Vagina (tissue), 2 donors: Measurements from ENCODE around the gene DNM1L. TPM values are rescaled to one million over a fixed set of nuclear protein-coding genes. Genes with fewer than 3 reads are reported as not detected.

ENCODE experiments used
- DNase-seq, 2 donors: peaks; one replicate each; pipeline ENCODE4 v3.0.0-alpha.2; 2017; ENCODE audit errors: extremely low spot score in 2 of 2
- H3K27ac ChIP-seq: fragments of 200-600 bp; sonication (generic); one replicate; pipeline ENCODE4 v1.5.1; 2019
- H3K27me3 ChIP-seq: fragments of 200-600 bp; sonication (generic); one replicate; pipeline ENCODE4 v1.5.1; 2019
- H3K36me3 ChIP-seq, 2 donors: fragments of 200-600 bp; sonication (generic); one replicate each; pipeline ENCODE4 v1.5.1; 2017 to 2019
- H3K4me1 ChIP-seq: fragments of 200-600 bp; sonication (generic); one replicate; pipeline ENCODE4 v1.5.1; 2019
- H3K4me3 ChIP-seq, 2 donors: fragments of 200-600 bp; sonication (generic); 1 replicate in 1 of 2; 2 replicates in 1 of 2; pipeline ENCODE4 v1.5.1; 2016 to 2019
- H3K9me3 ChIP-seq: fragments of 200-600 bp; sonication (generic); one replicate; pipeline ENCODE4 v1.5.1; 2019
- POLR2A ChIP-seq, 2 donors: fragments of 450-650 bp; IDR thresholded peaks; one replicate each; pipeline ENCODE4 v1.6.1; 2017; ENCODE audit warnings: antibody characterized with exemption in 2 of 2, mild to moderate bottlenecking in 2 of 2, moderate library complexity in 2 of 2
- POLR2AphosphoS5 ChIP-seq, 2 donors: sonication (generic); formaldehyde crosslinking; IDR thresholded peaks; one replicate each; pipeline ENCODE4 v1.9.0; 2017; ENCODE audit warnings: antibody characterized with exemption in 2 of 2, mild to moderate bottlenecking in 2 of 2, low read depth in 1 of 2; ENCODE audit not compliant: insufficient read depth in 1 of 2
- intact Hi-C: fragments of 100-400 bp; cut with DNase I; formaldehyde crosslinking; loops from one replicate; pipeline ENCODE4 v1.15.1; 2023
- total RNA-seq: library from RNA; depleted of rRNA; stranded (reverse); fragments of >200 nt; gene quantifications from one replicate; pipeline ENCODE4 v1.2.3, GENCODE V29; 2016
- TF ChIP-seq, protein P1 (sequence below), 3 experiments: fragments of 450-650 bp in 2 of 3; fragments of 200-600 bp in 1 of 3; sonication (generic) in 1 of 3; IDR thresholded peaks; one replicate each; pipeline ENCODE4 v1.5.1; 2017 to 2019; ENCODE audit warnings: antibody characterized with exemption in 3 of 3, mild to moderate bottlenecking in 2 of 3, moderate library complexity in 2 of 3

The DNM1L gene
- total RNA-seq, 1 donor from 2014 or later = 81.8 TPM

- DNase-seq = no peak
- Histone ChIP-seq H3K4me1 (no peaks in the 10 kb centered on the region), H3K9me3 (no peaks in the 10 kb centered on the region), H3K27ac (no peak overlapping the region), H3K4me3 (no peak overlapping the region), H3K27me3 (no peaks in the 10 kb centered on the region), H3K36me3 (peaks cover 4 to 43% of the 10 kb centered on the region in 2 donors)
- TF ChIP-seq, protein P1, sequence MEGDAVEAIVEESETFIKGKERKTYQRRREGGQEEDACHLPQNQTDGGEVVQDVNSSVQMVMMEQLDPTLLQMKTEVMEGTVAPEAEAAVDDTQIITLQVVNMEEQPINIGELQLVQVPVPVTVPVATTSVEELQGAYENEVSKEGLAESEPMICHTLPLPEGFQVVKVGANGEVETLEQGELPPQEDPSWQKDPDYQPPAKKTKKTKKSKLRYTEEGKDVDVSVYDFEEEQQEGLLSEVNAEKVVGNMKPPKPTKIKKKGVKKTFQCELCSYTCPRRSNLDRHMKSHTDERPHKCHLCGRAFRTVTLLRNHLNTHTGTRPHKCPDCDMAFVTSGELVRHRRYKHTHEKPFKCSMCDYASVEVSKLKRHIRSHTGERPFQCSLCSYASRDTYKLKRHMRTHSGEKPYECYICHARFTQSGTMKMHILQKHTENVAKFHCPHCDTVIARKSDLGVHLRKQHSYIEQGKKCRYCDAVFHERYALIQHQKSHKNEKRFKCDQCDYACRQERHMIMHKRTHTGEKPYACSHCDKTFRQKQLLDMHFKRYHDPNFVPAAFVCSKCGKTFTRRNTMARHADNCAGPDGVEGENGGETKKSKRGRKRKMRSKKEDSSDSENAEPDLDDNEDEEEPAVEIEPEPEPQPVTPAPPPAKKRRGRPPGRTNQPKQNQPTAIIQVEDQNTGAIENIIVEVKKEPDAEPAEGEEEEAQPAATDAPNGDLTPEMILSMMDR (IDR thresholded peaks at IDR 0.05) = no peak
- TF ChIP-seq POLR2AphosphoS5 (IDR thresholded peaks at IDR 0.05; ENCODE audit: insufficient read depth in 1 of 2, low read depth in 1 of 2) (no peak), POLR2A (IDR thresholded peaks at IDR 0.05) (no peak)
- intact Hi-C loops = no loop called here
These were observed 58.6 kb downstream of the DNM1L start for GRCh38 chr12:32737715-32738114.

DNA sequence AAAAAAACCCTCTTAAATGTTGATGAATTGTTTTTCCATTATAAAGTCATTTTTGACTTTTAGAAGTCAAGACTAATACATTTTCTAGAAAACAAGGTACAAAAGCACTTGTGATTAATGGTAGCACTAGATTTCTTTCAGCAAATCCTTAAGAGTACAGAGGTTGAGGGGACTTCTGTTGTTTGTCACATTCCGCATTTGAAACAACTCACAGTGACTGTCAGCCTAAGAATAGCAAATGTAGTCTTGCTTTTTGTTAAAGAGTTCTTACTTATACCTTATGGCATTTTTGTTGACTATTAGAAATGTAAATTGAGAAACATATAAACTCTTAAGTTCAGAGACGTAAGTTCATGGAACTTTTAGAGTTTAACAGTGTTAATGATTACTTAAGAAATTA, 60.2 kb downstream of the DNM1L start:
- no peaks in the 10 kb centered on the region for H3K27me3 ChIP-seq
- DNase-seq = no peak
- H3K4me1 ChIP-seq = no peaks in the 10 kb centered on the region
- peaks cover 4 to 45% of the 10 kb centered on the region in 2 donors for H3K36me3 ChIP-seq
- H3K9me3 ChIP-seq = no peaks in the 10 kb centered on the region
- no peak overlapping the region for H3K27ac ChIP-seq
- H3K4me3 ChIP-seq = no peak overlapping the region
- TF ChIP-seq, protein P1 (IDR thresholded peaks at IDR 0.05) = no peak
- TF ChIP-seq POLR2A (IDR thresholded peaks at IDR 0.05) (no peak), POLR2AphosphoS5 (IDR thresholded peaks at IDR 0.05; ENCODE audit: insufficient read depth in 1 of 2, low read depth in 1 of 2) (no peak)
- intact Hi-C loops = no loop called here

GRCh38 chr12:32742133-32742532, 63.0 kb downstream of the DNM1L start:
- no peak overlapping the region for H3K4me3 ChIP-seq
- no peak for DNase-seq
- H3K4me1 ChIP-seq = no peaks in the 10 kb centered on the region
- H3K36me3 ChIP-seq = peaks cover 4 to 60% of the 10 kb centered on the region in 2 donors
- TF ChIP-seq, protein P1 (IDR thresholded peaks at IDR 0.05) = no peak
- TF ChIP-seq POLR2A (IDR thresholded peaks at IDR 0.05) = no peak
- no peak for TF ChIP-seq POLR2AphosphoS5 (IDR thresholded peaks at IDR 0.05; ENCODE audit: insufficient read depth in 1 of 2, low read depth in 1 of 2)
- H3K9me3 ChIP-seq = no peaks in the 10 kb centered on the region
- intact Hi-C loops = no loop called here
- no peak overlapping the region for H3K27ac ChIP-seq
- no peaks in the 10 kb centered on the region for H3K27me3 ChIP-seq

DNA sequence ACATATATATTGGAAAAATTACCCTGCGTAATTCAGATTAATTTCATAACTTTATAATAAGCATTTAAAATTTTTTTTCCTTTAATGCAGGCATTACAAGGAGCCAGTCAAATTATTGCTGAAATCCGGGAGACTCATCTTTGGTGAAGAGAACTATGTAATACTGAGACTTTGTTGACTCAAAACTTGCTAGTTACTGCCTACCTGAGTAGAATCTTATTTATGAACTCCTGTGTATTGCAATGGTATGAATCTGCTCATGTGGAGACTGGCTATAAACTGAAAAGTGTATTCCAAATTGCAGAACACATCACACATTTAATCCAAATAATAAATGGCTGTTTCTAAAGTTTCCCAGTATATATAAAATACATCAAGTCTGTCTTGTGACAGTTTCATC, 64.2 kb downstream of the DNM1L start:
- Histone ChIP-seq H3K9me3 (no peaks in the 10 kb centered on the region), H3K27ac (no peak overlapping the region), H3K36me3 (peaks cover 4 to 71% of the 10 kb centered on the region in 2 donors), H3K4me1 (no peaks in the 10 kb centered on the region), H3K4me3 (no peak overlapping the region), H3K27me3 (no peaks in the 10 kb centered on the region)
- TF ChIP-seq POLR2A (IDR thresholded peaks at IDR 0.05) = no peak
- TF ChIP-seq, protein P1 (IDR thresholded peaks at IDR 0.05) = no peak
- TF ChIP-seq POLR2AphosphoS5 (IDR thresholded peaks at IDR 0.05; ENCODE audit: insufficient read depth in 1 of 2, low read depth in 1 of 2) = no peak
- no peak for DNase-seq
- intact Hi-C loops = no loop called here

GRCh38 chr12:32753605-32754004, 74.5 kb downstream of the DNM1L start:
- Histone ChIP-seq H3K36me3 (peaks cover 0 to 24% of the 10 kb centered on the region in 2 donors), H3K27me3 (no peaks in the 10 kb centered on the region), H3K4me3 (no peak overlapping the region), H3K4me1 (peaks cover 22% of the 10 kb centered on the region), H3K27ac (no peak overlapping the region), H3K9me3 (no peaks in the 10 kb centered on the region)
- DNase-seq = no peak
- intact Hi-C loops = no loop called here
- TF ChIP-seq POLR2AphosphoS5 (IDR thresholded peaks at IDR 0.05; ENCODE audit: insufficient read depth in 1 of 2, low read depth in 1 of 2) (no peak), POLR2A (IDR thresholded peaks at IDR 0.05) (no peak)
- TF ChIP-seq, protein P1 (IDR thresholded peaks at IDR 0.05) = no peak
